Liver (tissue), 9 donors: ENCODE measurements around the gene SKAP1. TPM values are rescaled to one million over a fixed set of nuclear protein-coding genes. Genes with fewer than 3 reads are reported as not detected.

ENCODE experiments used
- DNase-seq: peaks from one replicate; pipeline ENCODE4 v3.0.0-alpha.2; 2017; ENCODE audit warnings: low spot score
- H3K27ac ChIP-seq, 2 donors: one replicate each; pipeline ENCODE4 v1.7.0; 2013; ENCODE audit warnings: inconsistent platforms in 2 of 2, low read length in 2 of 2, control low read depth in 1 of 2, low read depth in 1 of 2, mild to moderate bottlenecking in 1 of 2
- H3K27me3 ChIP-seq, 4 donors: one replicate each; pipeline versions ENCODE4 v1.6.1 to v1.7.0; 2013; ENCODE audit warnings: low read length in 3 of 4, inconsistent platforms in 1 of 4, mild to moderate bottlenecking in 1 of 4, moderate library complexity in 1 of 4; ENCODE audit not compliant: control insufficient read depth in 4 of 4, insufficient read depth in 4 of 4
- H3K36me3 ChIP-seq, 4 donors: one replicate each; pipeline versions ENCODE4 v1.6.1 to v1.7.0; 2013; ENCODE audit warnings: low read length in 3 of 4, mild to moderate bottlenecking in 3 of 4, low read depth in 1 of 4, moderate library complexity in 1 of 4; ENCODE audit not compliant: control insufficient read depth in 4 of 4, insufficient read depth in 3 of 4
- H3K4me1 ChIP-seq, 4 donors: one replicate each; pipeline versions ENCODE4 v1.6.1 to v1.7.0; 2013; ENCODE audit warnings: low read length in 3 of 4, mild to moderate bottlenecking in 3 of 4, moderate library complexity in 1 of 4; ENCODE audit not compliant: control insufficient read depth in 4 of 4, insufficient read depth in 4 of 4
- H3K4me3 ChIP-seq, 3 donors: one replicate each; pipeline versions ENCODE4 v1.6.1 to v1.7.0; 2013; ENCODE audit warnings: low read length in 3 of 3, control low read depth in 1 of 3, low read depth in 1 of 3, mild to moderate bottlenecking in 1 of 3
- H3K9ac ChIP-seq, 2 donors: one replicate each; pipeline ENCODE4 v1.7.0; 2013; ENCODE audit warnings: low read length in 2 of 2, mild to moderate bottlenecking in 2 of 2, moderate library complexity in 2 of 2, control low read depth in 1 of 2, low read depth in 1 of 2
- H3K9me3 ChIP-seq, 4 donors: one replicate each; pipeline versions ENCODE4 v1.6.1 to v1.7.0; 2013; ENCODE audit warnings: low read length in 3 of 4; ENCODE audit not compliant: control insufficient read depth in 4 of 4
- CTCF ChIP-seq: fragments of 150-350 bp; IDR thresholded peaks from 2 replicates; pipeline ENCODE4 v1.5.1; 2017; ENCODE audit warnings: improper control_type of control experiment, low read depth, low read length; ENCODE audit not compliant: missing input control
- EGR1 ChIP-seq, 2 donors: IDR thresholded peaks; 2 replicates each; pipeline ENCODE4 v1.6.1; 2016 to 2018; ENCODE audit warnings: antibody characterized with exemption in 2 of 2, low read depth in 2 of 2
- FOXA1 ChIP-seq: IDR thresholded peaks from 2 replicates; pipeline ENCODE4 v1.6.1; 2016; ENCODE audit warnings: antibody characterized with exemption
- FOXA2 ChIP-seq: IDR thresholded peaks from 2 replicates; pipeline ENCODE4 v1.6.1; 2016; ENCODE audit warnings: antibody characterized with exemption
- GABPA ChIP-seq, 2 donors: IDR thresholded peaks in 1 of 2; conservative IDR thresholded peaks in 1 of 2; 2 replicates each; pipeline ENCODE4 v1.6.1; 2016; ENCODE audit warnings: antibody characterized with exemption in 2 of 2, mild to moderate bottlenecking in 1 of 2, moderate library complexity in 1 of 2
- HNF4A ChIP-seq, 2 donors: conservative IDR thresholded peaks; 2 replicates each; pipeline ENCODE4 v1.6.1; 2016; ENCODE audit warnings: antibody characterized with exemption in 2 of 2, mild to moderate bottlenecking in 2 of 2
- HNF4G ChIP-seq: IDR thresholded peaks from 2 replicates; pipeline ENCODE4 v1.6.1; 2016; ENCODE audit warnings: antibody characterized with exemption
- JUND ChIP-seq, 2 donors: IDR thresholded peaks; 2 replicates each; pipeline ENCODE4 v1.6.1; 2016; ENCODE audit warnings: antibody characterized with exemption in 2 of 2
- RAD21 ChIP-seq, 2 donors: IDR thresholded peaks; 2 replicates each; pipeline ENCODE4 v1.6.1; 2016; ENCODE audit warnings: antibody characterized with exemption in 2 of 2, mild to moderate bottlenecking in 2 of 2
- REST ChIP-seq: IDR thresholded peaks from 2 replicates; pipeline ENCODE4 v1.6.1; 2016; ENCODE audit warnings: antibody characterized with exemption, mild to moderate bottlenecking
- RXRA ChIP-seq, 2 donors: IDR thresholded peaks; 2 replicates each; pipeline ENCODE4 v1.6.1; 2017 to 2018; ENCODE audit warnings: antibody characterized with exemption in 2 of 2, mild to moderate bottlenecking in 1 of 2
- SP1 ChIP-seq: IDR thresholded peaks from 2 replicates; pipeline ENCODE4 v1.6.1; 2018; ENCODE audit warnings: antibody characterized with exemption, mild to moderate bottlenecking
- TAF1 ChIP-seq: conservative IDR thresholded peaks from 2 replicates; pipeline ENCODE4 v1.6.1; 2016; ENCODE audit warnings: antibody characterized with exemption, mild to moderate bottlenecking
- YY1 ChIP-seq: IDR thresholded peaks from 2 replicates; pipeline ENCODE4 v1.6.1; 2016; ENCODE audit warnings: antibody characterized with exemption, mild to moderate bottlenecking
- ZBTB33 ChIP-seq: IDR thresholded peaks from 2 replicates; pipeline ENCODE4 v1.6.1; 2016; ENCODE audit warnings: antibody characterized with exemption
- WGBS: extraction: QIAGEN DNeasy Blood & Tissue Kit; methylation state at CpG from one replicate; pipeline ENCODE4 v1.1.7; 2013; 5-methylcytosine and 5-hydroxymethylcytosine counted together
- polyA plus RNA-seq, 2 donors: library from polyadenylated mRNA; stranded (reverse) in 1 of 2; unstranded in 1 of 2; fragments of 200-250 nt in 1 of 2; fragments of >200 nt in 1 of 2; fragmentation: Nextera tagmentation in 1 of 2; extraction: Ambion mirVana in 1 of 2; gene quantifications; one replicate each; pipeline versions ENCODE4 v1.2.1 to v1.2.3, GENCODE V29; 2013 to 2015
- total RNA-seq, 2 donors: library from RNA; depleted of rRNA; stranded (reverse); fragments of >200 nt; gene quantifications; one replicate each; pipeline ENCODE4 v1.2.3, GENCODE V29; 2014
- TF ChIP-seq, protein P1 (sequence below): IDR thresholded peaks from 2 replicates; pipeline ENCODE4 v1.6.1; 2016; ENCODE audit warnings: antibody characterized with exemption
- TF ChIP-seq, protein P2 (sequence below): IDR thresholded peaks from 2 replicates; pipeline ENCODE4 v1.6.1; 2016; ENCODE audit warnings: antibody characterized with exemption
- donor health status: healthy.
- donor health status: healthy.
- donor health status: healthy.
- donor health status: healthy.
- donor health status: healthy.

SKAP1 gene
- total and polyA plus RNA-seq, 4 donors: 2.5 to 20.8 (median 11.3) TPM

- TF ChIP-seq JUND (IDR thresholded peaks at IDR 0.05): no peak
- TF ChIP-seq EGR1 (IDR thresholded peaks at IDR 0.05; ENCODE audit: low read depth in 2 of 2): no peak
- TF ChIP-seq, protein P1, sequence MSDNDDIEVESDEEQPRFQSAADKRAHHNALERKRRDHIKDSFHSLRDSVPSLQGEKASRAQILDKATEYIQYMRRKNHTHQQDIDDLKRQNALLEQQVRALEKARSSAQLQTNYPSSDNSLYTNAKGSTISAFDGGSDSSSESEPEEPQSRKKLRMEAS: no peak
- TF ChIP-seq FOXA1: no peak
- TF ChIP-seq RXRA (IDR thresholded peaks at IDR 0.05): no peak
- no peak for TF ChIP-seq SP1
- no peak for TF ChIP-seq HNF4G
- TF ChIP-seq FOXA2: no peak
- no peak for TF ChIP-seq REST
- TF ChIP-seq, protein P2, sequence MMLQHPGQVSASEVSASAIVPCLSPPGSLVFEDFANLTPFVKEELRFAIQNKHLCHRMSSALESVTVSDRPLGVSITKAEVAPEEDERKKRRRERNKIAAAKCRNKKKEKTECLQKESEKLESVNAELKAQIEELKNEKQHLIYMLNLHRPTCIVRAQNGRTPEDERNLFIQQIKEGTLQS: no peak
- no peak for TF ChIP-seq GABPA (IDR thresholded peaks at IDR 0.05 in 1 of 2, conservative IDR thresholded peaks at IDR 0.05 in 1 of 2)
- no peak for TF ChIP-seq CTCF
- no peak for TF ChIP-seq RAD21 (IDR thresholded peaks at IDR 0.05)
Observed at GRCh38 chr17:48409607-48410006, 20.4 kb downstream of the SKAP1 start.

DNA sequence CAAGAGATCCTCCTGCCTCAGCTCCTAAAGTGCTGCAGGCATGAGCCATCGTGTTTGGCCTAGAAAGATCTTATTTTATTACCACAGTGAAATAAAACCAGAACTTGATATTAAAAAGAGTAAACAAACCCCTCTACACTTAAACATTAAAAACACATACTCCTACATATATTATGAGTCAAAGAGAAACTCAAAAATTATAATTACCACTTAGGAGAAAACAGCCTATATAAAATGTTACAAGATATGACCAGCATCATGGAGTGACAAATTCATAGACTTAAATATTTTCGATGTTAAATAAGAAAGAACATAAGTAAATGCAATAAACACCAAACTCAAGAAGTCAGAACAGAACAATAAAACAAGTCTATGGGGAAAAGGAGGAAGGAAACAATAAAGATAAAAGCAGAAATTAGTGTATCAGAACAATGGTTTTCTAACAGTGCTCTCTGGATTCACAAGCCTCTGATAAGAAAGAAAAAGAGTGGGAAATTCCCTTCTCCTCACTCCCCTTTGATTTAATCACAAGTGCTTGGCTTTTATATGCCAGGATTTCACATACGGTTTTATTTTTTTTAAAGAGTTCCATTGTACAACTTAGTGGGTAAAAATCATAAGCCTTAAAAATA, 23.0 kb downstream of the SKAP1 start:
- Histone ChIP-seq H3K4me1 (no peaks in the 10 kb centered on the region), H3K27ac (no peak overlapping the region), H3K36me3 (no peaks in the 10 kb centered on the region), H3K27me3 (peaks cover 0 to 13% (median 6%) of the 10 kb centered on the region in 4 donors), H3K4me3 (no peak overlapping the region), H3K9ac (no peak overlapping the region), H3K9me3 (no peaks in the 10 kb centered on the region)
- DNase-seq: no peak
- WGBS: 41% methylated on average over 3 of the region's 3 CpGs
- TF ChIP-seq, protein P1: no peak
- TF ChIP-seq ZBTB33 (no peak), EGR1 (IDR thresholded peaks at IDR 0.05; ENCODE audit: low read depth in 2 of 2) (no peak), CTCF (no peak), TAF1 (no peak), GABPA (IDR thresholded peaks at IDR 0.05 in 1 of 2, conservative IDR thresholded peaks at IDR 0.05 in 1 of 2) (no peak), HNF4A (conservative IDR thresholded peaks at IDR 0.05) (no peak), RAD21 (IDR thresholded peaks at IDR 0.05) (no peak), FOXA1 (no peak), HNF4G (no peak), YY1 (no peak)
- TF ChIP-seq, protein P2: no peak

More at GRCh38 chr17:48409607-48410006, 20.4 kb downstream of the SKAP1 start:
- DNase-seq: no peak
- no peak overlapping the region for H3K4me3 ChIP-seq
- H3K27ac ChIP-seq: no peak overlapping the region
- H3K4me1 ChIP-seq: no peaks in the 10 kb centered on the region
- 89% methylated on average over 5 of the region's 5 CpGs for WGBS
- no peaks in the 10 kb centered on the region for H3K36me3 ChIP-seq
- peaks cover 0 to 13% (median 7%) of the 10 kb centered on the region in 4 donors for H3K27me3 ChIP-seq
- no peak overlapping the region for H3K9ac ChIP-seq
- H3K9me3 ChIP-seq: no peaks in the 10 kb centered on the region
